T-helper 2 cell treated with Interferon-gamma antibody and Interleukin-4, amounts not matched to agents 100 ng/mL and 5 ng/mL, for 36 hours (primary cell): ENCODE data around the gene SETD2. TPM values are rescaled to one million over a fixed set of nuclear protein-coding genes. Genes with fewer than 3 reads are reported as not detected.

Experiments
- intact Hi-C: fragments of 100-400 bp; cut with micrococcal nuclease; formaldehyde crosslinking; loops from one replicate; pipeline ENCODE4 v1.15.1; 2023
- total RNA-seq: library from RNA; stranded (reverse); gene quantifications from 2 replicates; pipeline ENCODE4 v1.2.3, GENCODE V29; 2022

SETD2 gene
- total RNA-seq, 1 donor from 2014 or later = 46.2 TPM

GRCh38 chr3:46968783-46969428 is 195.0 kb downstream of the SETD2 start:
- intact Hi-C loops = no loop called here

GRCh38 chr3:46966811-46967210 is 197.1 kb downstream of the SETD2 start:
- intact Hi-C loops = no loop called here

Other genes with a start within 250 kb of the SETD2 start
- gene CCDC12, start 187.4 kb downstream of the SETD2 start, total RNA-seq = 67.6 and 71.5 TPM in 2 replicates
- gene NBEAL2, start 184.4 kb downstream of the SETD2 start, total RNA-seq = 266 and 268 TPM in 2 replicates
- 2.3 and 2.8 TPM in 2 replicates for gene KIF9, start 118.7 kb upstream of the SETD2 start, total RNA-seq
- gene KLHL18, start 118.8 kb upstream of the SETD2 start, total RNA-seq = 27.3 and 29.3 TPM in 2 replicates
- gene PTPN23, start 216.9 kb upstream of the SETD2 start, total RNA-seq = 32.7 and 35.2 TPM in 2 replicates